GM19023 (cell line): Measurements from ENCODE around the gene BACH2.
"Not testable (repeated sequence)": the region's sequence is repeated elsewhere in the genome, so short reads cannot be mapped to it uniquely, and the experiment has no call there.

Experiments
- ATAC-seq: cut with Tn5 transposase; IDR thresholded peaks from one replicate; pipeline ENCODE4 v1.9.1; 2021; ENCODE audit warnings: mild to moderate bottlenecking, moderate library complexity; ENCODE audit not compliant: unreplicated experiment

BACH2 gene

DNA sequence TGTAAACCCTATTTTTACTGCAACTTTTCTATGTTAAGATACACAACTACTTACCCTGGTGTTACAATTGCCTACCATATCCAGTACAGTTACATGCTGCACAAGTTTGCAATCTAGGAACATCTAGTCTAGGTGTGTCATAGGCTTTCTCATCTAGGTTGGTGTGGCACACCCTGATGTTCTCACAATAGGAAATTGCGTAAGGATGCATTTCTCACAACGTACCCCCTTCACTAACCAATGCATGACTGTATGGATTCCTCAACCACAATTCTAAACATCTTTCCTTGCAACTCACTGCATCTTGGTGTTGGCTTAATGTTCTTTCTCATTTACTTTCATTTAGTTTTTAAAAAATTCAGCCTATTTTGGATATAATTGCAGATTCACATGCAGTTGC is 370.8 kb downstream of the BACH2 start:
- ATAC-seq = no peak

DNA sequence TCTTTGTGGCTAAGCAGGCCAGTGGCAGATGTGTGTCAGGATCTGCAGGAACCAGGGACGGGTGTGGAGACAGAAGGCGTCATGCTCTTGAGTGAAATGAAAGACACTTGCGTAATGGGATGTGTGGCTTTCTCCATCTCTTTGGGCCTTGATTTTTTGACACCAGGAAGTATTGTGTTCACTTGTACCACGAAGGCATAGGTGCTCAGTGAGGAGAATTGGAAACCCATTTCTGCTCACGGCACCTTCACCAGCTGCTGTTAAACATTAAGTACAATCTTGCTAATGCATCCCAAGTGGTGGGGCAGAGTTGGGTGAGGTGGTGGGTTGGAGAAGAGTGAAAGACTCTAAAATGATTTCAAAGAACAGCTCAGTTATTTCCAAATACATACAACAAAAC is 372.4 kb downstream of the BACH2 start:
- ATAC-seq = no peak

DNA sequence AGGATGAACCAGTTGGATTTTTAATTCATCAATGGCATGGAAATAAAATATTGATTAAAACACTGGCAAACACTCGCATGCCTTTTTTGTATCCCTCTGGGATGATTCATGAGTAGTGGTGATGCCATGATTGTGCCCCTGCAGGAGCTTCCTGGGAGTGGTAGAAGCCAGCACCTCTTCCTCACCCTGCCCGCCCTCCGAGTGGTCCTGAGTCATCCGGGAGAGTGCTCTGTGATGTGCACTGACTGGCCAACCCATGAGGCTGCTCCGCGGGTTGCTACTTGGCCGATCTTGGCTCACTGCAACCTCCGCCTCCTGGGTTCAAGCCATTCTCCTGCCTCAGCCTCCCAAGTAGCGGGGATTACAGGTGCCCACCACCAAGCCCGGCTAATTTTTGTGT is 375.0 kb downstream of the BACH2 start:
- ATAC-seq = no peak

DNA sequence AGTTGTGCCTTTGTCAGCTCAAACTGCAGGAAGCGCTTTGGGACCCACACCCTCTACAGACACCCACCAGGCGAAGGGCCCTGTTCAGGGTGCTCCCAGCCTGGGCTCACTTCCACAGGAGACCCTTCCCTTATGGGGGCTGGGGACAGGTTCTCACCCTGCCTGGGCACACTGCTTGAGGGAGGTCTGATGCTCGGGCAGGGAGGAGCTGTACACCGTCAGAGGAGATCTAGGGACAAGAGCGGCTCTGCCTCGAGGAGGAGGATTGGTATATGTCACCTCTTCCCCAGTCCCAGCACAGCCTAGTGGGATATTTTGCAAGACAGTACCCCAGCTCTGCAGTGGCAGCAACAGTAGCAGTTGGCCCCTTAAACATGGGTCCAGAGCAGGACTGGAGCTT is 375.4 kb downstream of the BACH2 start:
- ATAC-seq = no peak

DNA sequence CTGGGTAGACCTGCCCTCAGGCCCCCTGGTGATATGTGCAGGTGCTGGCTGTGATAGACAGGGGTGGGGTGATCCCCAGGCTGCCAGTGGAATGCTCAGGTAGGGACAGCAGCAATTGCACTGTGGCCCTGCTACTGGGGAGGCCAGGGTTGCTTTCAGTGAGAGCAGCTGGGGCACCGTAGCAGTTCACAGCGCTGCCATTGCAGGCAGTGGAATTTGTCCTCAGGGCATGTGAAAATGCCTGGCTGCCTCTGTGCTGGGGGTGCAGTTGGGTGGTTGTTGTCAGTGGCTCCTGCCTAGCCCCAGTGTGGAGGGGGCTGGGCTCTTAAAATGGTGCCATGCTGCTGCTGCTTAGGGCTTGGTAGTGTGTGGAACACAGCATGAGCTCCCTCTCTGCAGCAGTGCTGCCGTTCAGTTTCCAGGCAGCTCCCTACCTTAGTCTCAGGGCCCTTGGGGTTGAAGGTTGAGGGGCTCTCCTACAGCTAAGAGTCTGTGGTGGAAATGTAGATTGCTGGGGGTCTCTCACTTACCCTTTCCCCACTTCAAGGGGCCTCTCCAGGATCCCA is 378.8 kb downstream of the BACH2 start:
- no peak for ATAC-seq

DNA sequence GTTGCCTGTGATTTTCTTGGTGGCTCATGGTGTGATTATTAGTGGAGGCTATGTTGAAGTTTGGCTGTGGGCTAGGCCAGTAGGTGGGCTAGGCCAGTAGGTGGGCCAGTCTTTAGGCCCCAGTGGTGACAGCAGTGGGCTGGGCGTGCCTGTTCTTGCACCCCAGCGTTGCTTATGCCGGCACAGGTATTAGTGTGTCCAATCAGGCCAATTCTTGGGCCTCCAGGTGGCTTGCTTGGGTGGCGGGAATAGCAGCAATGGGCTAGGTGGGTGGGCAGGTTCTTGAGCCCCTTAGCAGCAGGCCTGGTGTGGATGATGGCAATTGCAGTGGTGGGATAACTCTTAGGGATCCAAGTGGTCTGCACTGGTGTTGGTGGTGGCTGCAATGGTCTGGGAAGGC is 379.4 kb downstream of the BACH2 start:
- ATAC-seq = no peak

DNA sequence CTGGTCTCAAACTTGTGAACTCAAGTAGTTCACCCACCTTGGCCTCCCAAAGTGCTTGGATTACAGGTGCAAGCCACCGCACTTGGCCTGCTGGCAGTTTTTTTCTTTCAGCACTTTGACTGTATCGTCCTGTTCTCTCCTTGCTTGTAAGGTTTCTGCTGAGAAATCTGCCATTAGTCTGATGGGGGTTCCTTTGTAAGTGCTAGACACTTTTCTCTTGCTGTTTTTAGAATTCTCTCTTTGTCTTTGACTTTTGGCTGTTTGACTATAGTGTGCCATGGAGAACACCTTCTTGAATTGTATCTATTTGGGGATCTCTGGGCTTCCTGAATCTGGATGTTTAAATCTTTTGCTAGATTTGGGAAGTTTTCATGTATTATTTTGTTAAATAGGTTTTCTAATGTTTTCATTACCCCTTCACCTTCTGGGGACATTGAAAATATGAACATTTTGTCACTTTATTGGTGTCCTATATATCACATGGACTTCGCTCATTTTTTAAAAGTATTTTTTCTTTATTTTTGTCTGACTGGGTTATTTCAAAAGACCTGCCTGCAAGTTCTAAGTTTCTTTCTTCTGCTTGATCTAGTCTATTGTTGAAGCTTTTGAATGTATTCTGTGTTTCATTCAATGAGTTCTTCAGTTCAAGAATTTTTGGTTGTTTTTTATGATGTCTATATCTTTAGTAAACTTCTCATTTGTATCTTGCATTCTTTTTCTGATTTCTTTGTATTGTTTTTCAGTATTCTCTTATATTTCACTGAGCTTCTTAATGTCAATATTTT is 380.3 kb downstream of the BACH2 start:
- ATAC-seq = no peak

DNA sequence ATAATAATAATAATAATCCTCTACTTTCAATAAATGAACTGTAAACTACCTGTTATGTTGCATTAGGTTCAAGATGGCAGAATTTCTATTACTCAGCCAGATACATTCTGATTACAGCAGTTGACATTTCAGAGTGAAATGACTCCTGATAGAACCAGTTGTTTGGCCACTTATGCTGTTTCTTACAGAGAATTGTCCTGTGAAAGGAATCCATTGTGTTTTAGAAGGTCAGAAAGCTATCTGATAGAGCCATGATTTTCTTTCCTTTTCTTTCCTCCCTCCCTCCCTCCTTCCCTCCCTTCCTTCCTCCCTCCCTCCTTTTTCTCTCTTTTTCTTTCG is 385.8 kb downstream of the BACH2 start:
- no peak for ATAC-seq

DNA sequence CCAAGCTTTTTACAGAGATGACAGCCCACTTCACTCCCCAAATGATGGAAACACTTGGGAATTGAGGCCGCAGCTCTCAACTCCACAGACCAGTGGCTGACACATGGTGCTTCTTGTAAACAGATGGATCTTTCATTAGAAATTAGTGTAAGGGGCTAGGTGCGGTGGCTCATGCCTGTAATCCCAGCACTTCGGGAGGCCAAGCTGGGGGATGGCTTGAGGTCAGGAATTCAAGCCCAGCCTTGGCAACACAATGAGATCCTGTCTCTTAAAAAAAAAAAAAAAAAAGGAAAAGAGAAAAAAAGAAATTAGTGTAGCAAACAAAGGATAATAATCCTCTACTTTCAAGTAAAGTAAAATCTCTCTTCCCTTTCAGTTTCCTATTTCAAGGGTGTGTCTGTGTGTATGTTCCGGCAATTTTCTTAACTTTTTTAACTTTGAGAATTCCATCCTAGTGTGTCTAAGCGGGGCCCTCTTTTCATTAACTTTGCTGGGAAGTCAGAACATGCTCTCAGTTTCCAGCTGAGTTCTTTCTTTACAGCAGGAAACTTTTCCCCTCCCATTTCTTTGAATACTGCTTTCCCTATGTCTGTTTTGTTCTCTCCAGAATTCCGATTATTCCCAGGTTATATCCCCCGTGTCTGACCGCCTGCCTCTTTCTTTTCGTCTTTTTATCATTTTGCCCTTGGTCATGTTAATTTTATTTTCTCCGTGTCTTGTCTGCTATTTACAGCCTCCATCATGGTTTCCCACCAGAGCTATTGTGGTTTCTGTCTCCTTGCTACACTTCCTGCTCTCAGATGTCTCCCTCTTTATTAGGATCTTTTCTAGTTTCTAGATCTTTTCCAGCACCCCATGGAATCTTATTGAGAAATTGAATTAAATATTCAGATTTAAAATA is 386.4 kb downstream of the BACH2 start:
- not testable (repeated sequence) for ATAC-seq

DNA sequence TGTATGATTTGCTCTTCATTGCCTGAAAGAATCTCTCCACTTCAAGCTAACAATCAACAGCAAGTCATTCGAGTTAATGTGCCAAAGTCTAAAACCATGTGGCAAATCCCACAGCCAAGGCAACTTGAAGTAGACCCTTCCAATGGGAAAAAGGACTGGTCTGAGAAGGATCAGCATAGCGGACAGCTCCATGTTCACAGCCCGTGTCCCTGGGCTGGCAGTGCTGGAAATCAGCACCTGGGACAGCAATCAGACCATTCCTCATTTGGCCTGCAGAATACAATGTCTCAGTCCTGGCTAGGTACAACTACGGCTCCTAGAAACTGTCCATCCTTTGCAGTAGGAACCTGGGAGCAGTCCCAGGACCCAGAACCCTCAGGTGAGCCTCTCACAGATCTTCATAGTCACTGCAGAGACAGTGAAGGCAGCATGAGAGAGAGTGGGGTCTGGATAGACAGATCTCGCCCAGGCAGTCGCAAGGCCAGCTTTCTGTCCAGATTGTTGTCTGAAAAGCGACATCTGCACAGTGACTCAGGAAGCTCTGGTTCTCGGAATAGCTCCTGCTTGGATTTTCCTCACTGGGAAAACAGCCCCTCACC is 401.3 kb downstream of the BACH2 start:
- ATAC-seq = no peak

DNA sequence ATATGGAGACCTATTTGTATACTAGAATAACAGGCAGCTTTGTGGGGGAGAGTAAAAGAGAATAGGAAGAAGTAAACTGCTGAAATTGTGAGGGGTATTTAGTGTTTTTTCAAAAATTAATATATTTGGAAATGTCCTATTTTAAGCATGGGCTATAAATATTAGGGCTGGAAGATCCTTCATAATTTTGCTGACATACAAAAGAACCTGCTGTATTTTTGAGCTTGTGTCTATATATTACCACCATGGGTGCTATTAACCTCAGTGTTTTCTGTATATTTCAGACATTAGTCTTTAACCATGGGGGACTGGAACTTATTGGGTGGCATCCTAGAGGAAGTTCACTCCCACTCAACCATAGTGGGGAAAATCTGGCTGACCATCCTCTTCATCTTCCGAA is 402.5 kb downstream of the BACH2 start, which contains the start of gene GJA10:
Gene GJA10, plus strand, starts transcription at position 301 of the 400 bp plus-strand sequence. Its CDS starts 0 bp downstream, at position 301.
- ATAC-seq = no peak

DNA sequence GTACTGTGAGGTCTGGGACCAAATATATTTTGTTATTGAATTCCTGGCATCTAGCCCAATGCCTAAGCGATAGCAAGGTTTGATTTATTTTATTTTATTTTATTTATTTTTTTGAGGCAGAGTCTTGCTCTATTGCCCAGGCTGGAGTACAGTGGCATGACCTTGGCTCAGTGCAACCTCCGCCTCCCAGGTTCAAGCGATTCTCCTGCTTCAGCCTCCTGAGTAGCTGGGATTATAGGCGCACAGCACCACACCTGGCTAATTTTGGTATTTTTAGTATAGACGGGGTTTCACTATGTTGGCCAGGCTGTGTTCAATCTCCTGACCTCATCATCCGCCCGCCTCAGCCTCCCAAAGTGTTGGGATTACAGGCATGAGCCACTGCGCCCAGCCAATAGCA is 404.1 kb downstream of the BACH2 start:
- not testable (repeated sequence) for ATAC-seq

DNA sequence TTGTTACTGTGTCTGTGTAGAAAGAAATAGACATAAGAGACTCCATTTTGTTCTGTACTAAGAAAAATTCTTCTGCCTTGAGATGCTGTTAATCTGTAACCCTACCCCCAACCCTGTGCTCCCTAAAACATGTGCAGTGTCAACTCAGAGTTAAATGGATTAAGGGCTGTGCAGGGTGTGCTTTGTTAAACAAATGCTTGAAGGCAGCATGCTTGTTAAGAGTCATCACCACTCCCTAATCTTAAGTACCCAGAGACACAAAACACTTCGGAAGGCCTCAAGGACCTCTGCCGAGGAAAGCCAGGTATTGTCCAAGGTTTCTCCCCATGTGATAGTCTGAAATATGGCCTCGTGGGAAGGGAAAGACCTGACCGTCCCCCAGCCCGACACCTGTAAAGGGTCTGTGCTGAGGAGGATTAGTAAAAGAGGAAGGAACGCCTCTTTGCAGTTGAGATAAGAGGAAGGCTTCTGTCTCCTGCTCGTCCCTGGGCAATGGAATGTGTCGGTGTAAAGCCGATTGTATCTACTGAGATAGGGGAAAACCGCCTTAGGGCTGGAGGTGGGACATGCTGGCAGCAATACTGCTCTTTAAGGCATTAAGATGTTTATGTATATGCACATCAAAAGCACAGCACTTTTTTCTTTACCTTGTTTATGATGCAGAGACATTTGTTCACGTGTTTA is 405.7 kb downstream of the BACH2 start:
- ATAC-seq = not testable (repeated sequence)

DNA sequence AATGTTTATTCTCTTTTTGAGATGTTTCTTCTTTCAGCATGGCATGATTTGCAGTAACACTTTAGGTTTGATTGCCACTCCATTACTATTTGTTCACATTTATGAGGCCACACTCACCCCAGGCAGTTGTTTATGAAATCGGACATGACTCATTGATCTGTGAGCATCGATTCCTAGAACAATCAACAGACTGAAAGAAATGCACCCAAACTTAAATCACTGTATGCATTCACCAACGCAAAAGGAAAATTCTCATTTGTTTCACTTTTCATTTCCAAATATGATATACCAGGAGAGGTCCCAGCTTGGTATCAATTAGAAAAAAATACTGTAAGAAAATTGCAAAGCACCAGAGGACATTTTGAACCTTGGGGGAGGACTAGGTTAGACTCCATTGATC is 407.8 kb downstream of the BACH2 start:
- ATAC-seq = no peak

DNA sequence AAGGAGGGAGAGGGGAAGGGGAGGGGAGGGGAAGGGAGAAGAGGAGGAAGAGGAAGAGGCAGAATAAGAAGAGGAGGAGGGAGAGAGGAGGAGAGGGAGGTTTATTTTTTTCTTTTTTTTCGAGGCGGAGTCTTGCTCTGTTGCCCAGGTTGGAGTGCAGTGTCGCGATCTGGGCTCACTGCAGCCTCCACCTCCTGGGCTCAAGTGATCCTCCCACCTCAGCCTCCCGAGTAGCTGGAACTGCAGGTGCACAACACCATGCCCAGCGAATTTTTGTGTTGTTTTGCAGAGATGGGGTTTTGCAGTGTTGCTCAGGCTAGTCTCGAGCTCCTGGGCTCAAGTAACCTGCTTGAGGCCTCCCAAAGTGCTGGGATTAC is 408.5 kb downstream of the BACH2 start:
- ATAC-seq = no peak

DNA sequence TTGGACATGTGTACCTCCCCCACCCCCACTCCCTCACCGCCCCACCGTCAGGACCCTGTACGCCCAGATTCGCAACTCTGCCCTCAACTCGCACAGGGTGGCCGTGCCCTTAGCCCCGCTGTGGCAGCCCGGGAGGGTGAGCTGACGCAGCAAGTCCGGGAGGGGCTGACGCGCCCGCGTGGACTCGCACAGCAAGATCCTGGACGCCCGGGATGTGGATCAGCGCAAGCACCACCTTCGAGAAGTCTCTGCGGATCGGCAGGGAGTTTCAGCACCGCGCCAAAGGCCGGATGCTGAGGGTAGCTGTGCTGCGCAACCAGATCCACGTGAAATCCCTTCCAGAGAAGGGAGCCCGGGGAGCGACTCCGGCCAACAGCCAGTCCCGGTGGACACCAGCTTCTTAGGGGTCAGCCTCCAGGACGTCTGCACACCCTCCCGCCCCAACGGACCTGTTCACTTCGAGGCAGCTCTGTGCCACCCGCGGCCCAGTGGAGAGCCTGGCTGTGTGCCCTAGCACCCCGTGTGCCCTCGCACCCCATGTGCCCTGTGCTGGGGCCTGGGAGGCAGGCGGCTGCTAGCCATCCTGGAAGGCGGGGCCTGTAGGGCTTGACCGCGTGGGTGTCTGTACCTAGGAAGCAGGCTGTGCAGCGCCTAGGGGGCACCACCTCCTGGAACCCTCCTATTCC is 409.0 kb downstream of the BACH2 start:
- ATAC-seq = no peak

DNA sequence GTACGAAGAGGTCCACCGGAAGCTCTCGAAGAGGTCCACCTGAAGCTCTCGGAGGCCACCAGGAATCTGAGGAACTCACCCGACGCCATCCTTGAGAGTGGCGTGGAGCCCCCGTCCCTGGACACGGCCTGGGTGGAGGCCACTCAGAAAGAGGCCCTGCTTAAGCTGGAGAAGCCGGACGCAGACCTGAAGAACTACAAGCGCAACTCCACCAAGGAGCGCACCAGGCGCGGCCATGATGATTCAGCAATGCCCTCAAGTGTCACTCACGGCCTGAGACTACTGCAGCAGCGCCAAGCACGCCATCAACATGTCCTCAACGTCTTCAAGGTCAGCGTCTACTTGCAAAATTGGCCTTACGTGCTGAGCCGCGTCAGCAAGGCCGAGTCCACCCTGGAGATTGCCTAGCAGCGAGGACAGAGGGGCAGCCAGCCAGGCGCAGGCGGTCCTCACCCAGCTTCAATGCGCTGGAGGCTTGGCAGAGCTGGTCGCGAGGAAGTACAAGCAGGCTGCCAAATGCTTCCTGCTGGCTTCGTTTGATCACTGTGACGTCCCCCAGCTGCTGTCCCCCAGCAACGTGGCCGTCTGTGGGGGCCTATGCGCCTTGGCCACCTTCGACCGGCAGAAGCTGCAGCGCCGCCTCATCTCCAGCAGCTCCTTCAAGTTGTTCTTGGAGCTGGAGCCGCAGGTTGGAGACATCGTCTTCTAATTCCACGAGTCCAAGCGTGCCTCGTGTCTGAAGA is 410.1 kb downstream of the BACH2 start:
- no peak for ATAC-seq
